CD4-positive, alpha-beta T cell treated with Interleukin-1 beta for 1 hour (primary cell): Measurements from ENCODE around the gene DAZL.
A peak's percentile ranks its signal among the peaks of the same experiment; 100 is the strongest.
"Not testable (repeated sequence)": the region's sequence is repeated elsewhere in the genome, so short reads cannot be mapped to it uniquely, and the experiment has no call there.

Source experiments
- DNase-seq, 2 donors: peaks; one replicate each; pipeline ENCODE4 v3.0.0-alpha.2; 2020 to 2022

DAZL gene

GRCh38 chr3:16604887-16605602 lies at the start of gene DAZL:
Gene DAZL, minus strand, starts transcription at chr3:16605423. Its CDS starts 218 bp downstream, at chr3:16605205.
- DNase-seq = no peak

- no peak for DNase-seq
Observed at GRCh38 chr3:16654976-16655375, 49.8 kb upstream of the DAZL start.

- DNase-seq = no peak
Observed at GRCh38 chr3:16653712-16654111, 48.5 kb upstream of the DAZL start.

GRCh38 chr3:16647668-16648067 lies 42.4 kb upstream of the DAZL start:
- DNase-seq = no peak

- no peak for DNase-seq
Observed at GRCh38 chr3:16639806-16640205, 34.6 kb upstream of the DAZL start.

GRCh38 chr3:16633948-16634347 lies 28.7 kb upstream of the DAZL start:
- DNase-seq = no peak

GRCh38 chr3:16632395-16632794 lies 27.2 kb upstream of the DAZL start:
- no peak for DNase-seq

- no peak for DNase-seq
Observed at GRCh38 chr3:16618721-16619120, 13.5 kb upstream of the DAZL start.

GRCh38 chr3:16617155-16617554 lies 11.9 kb upstream of the DAZL start:
- not testable (repeated sequence) for DNase-seq

- no peak for DNase-seq
Observed at GRCh38 chr3:16616083-16616482, 10.9 kb upstream of the DAZL start.

- no peak for DNase-seq
Observed at GRCh38 chr3:16614033-16615031, 9.1 kb upstream of the DAZL start.

GRCh38 chr3:16609927-16610580 lies 4.8 kb upstream of the DAZL start:
- no peak for DNase-seq

GRCh38 chr3:16608816-16609215 lies 3.6 kb upstream of the DAZL start:
- no peak for DNase-seq

- no peak for DNase-seq
Observed at GRCh38 chr3:16607718-16608117, 2.5 kb upstream of the DAZL start.

GRCh38 chr3:16606398-16606797 lies 1.2 kb upstream of the DAZL start:
- no peak for DNase-seq

GRCh38 chr3:16605966-16606365 lies 743 bp upstream of the DAZL start:
- DNase-seq = no peak

- no peak for DNase-seq
Observed at GRCh38 chr3:16604433-16604832, 790 bp downstream of the DAZL start.

- no peak for DNase-seq
Observed at GRCh38 chr3:16601537-16602005, 3.7 kb downstream of the DAZL start.

GRCh38 chr3:16600780-16601536 lies 4.3 kb downstream of the DAZL start:
- DNase-seq = peak; percentile 77 to 79

- DNase-seq = no peak
Observed at GRCh38 chr3:16599694-16600093, 5.5 kb downstream of the DAZL start.

GRCh38 chr3:16596352-16597032 lies 8.7 kb downstream of the DAZL start:
- no peak for DNase-seq

- DNase-seq = no peak
Observed at GRCh38 chr3:16595778-16596177, 9.4 kb downstream of the DAZL start.
